ENCODE data around the gene ANKS1B. TPM values are rescaled to one million over a fixed set of nuclear protein-coding genes. Genes with fewer than 3 reads are reported as not detected.

Gene ANKS1B
- total RNA-seq, 1 experiment from 2014 or later: 0.54 TPM

- ChIA-PET RAD21 (ENCODE audit: low non-redundant PET in 1 of 2, low total read pairs in 2 of 2, uncharacterized antibody in 2 of 2, unreplicated experiment in 2 of 2) (no interaction called here), CTCF (no interaction called here), POLR2A (no interaction called here)
- Histone ChIP-seq H2AFZ (ENCODE audit: low read depth, low read length, poor library complexity, severe bottlenecking) (no peak overlapping the region), H4K20me1 (ENCODE audit: insufficient read depth) (no peaks in the 10 kb centered on the region; the same call in 1 of the 2 replicates), H3K79me2 (ENCODE audit: insufficient read depth, low read length) (no peaks in the 10 kb centered on the region), H3K9ac (ENCODE audit: low read length) (no peak overlapping the region), H3K36me3 (ENCODE audit: control insufficient read depth in 1 of 2, insufficient read depth in 2 of 2, low read length in 2 of 2) (no peaks in the 10 kb centered on the region), H3K4me3 (replicated peaks in 1 of 2; ENCODE audit: low read depth in 1 of 2, low read length in 2 of 2) (no peak overlapping the region), H3K9me2 (ENCODE audit: insufficient read depth) (no peaks in the 10 kb centered on the region), H3K4me1 (ENCODE audit: control insufficient read depth in 1 of 2, insufficient read depth in 2 of 2, low read length in 2 of 2) (no peaks in the 10 kb centered on the region), H3K9me3 (ENCODE audit: control insufficient read depth in 1 of 2, insufficient read depth in 1 of 2, low read depth in 1 of 2, low read length in 2 of 2) (no peaks in the 10 kb centered on the region), H3K27ac (ENCODE audit: low read depth, low read length) (no peak overlapping the region), H3K4me2 (ENCODE audit: low read length) (no peak overlapping the region), H3K27me3 (ENCODE audit: insufficient read depth, low read length) (peaks cover 3% of the 10 kb centered on the region; the same call in 1 of the 2 replicates)
- ATAC-seq (no peak), DNase-seq (ENCODE audit: low read depth, low spot score) (no peak)
- TF ChIP-seq FOSL1 (IDR thresholded peaks at IDR 0.05; ENCODE audit: low read depth) (no peak), CEBPB (IDR thresholded peaks at IDR 0.05; ENCODE audit: low read depth) (no peak), ZBTB33 (IDR thresholded peaks at IDR 0.05; ENCODE audit: extremely low read depth, insufficient replicate concordance, low read length) (no peak), SP1 (IDR thresholded peaks at IDR 0.05; ENCODE audit: low read depth) (no peak), CBX3 (IDR thresholded peaks at IDR 0.05; ENCODE audit: low read depth) (no peak), EGR1 (IDR thresholded peaks at IDR 0.05; ENCODE audit: low read depth) (no peak), ELF1 (IDR thresholded peaks at IDR 0.05; ENCODE audit: borderline replicate concordance, low read depth) (no peak), POLR2AphosphoS5 (IDR thresholded peaks at IDR 0.05; ENCODE audit: low read depth, low read length) (no peak)
- no TSS peak for BruUV-seq (replicated peaks)
- intact Hi-C loops (cut with micrococcal nuclease): no loop called here
These were observed 238.8 kb downstream of the ANKS1B start for GRCh38 chr12:99745895-99746294.

GRCh38 chr12:99745121-99745520 lies 239.6 kb downstream of the ANKS1B start:
- no peaks in the 10 kb centered on the region for H3K36me3 ChIP-seq (ENCODE audit: control insufficient read depth in 1 of 2, insufficient read depth in 2 of 2, low read length in 2 of 2)
- no peak overlapping the region for H3K9ac ChIP-seq (ENCODE audit: low read length)
- RAD21 ChIA-PET (ENCODE audit: low non-redundant PET in 1 of 2, low total read pairs in 2 of 2, uncharacterized antibody in 2 of 2, unreplicated experiment in 2 of 2): no interaction called here
- H3K4me3 ChIP-seq (replicated peaks in 1 of 2; ENCODE audit: low read depth in 1 of 2, low read length in 2 of 2): no peak overlapping the region
- H3K4me2 ChIP-seq (ENCODE audit: low read length): no peak overlapping the region
- CTCF ChIA-PET: no interaction called here
- ATAC-seq (no peak), DNase-seq (ENCODE audit: low read depth, low spot score) (no peak)
- no peaks in the 10 kb centered on the region for H3K79me2 ChIP-seq (ENCODE audit: insufficient read depth, low read length)
- no TSS peak for BruUV-seq (replicated peaks)
- intact Hi-C loops (cut with micrococcal nuclease): no loop called here
- no peak overlapping the region for H3K27ac ChIP-seq (ENCODE audit: low read depth, low read length)
- no peaks in the 10 kb centered on the region for H3K9me3 ChIP-seq (ENCODE audit: control insufficient read depth in 1 of 2, insufficient read depth in 1 of 2, low read depth in 1 of 2, low read length in 2 of 2)
- peaks cover 3% of the 10 kb centered on the region; the same call in 1 of the 2 replicates for H3K27me3 ChIP-seq (ENCODE audit: insufficient read depth, low read length)
- no peaks in the 10 kb centered on the region for H3K9me2 ChIP-seq (ENCODE audit: insufficient read depth)
- H2AFZ ChIP-seq (ENCODE audit: low read depth, low read length, poor library complexity, severe bottlenecking): no peak overlapping the region
- H3K4me1 ChIP-seq (ENCODE audit: control insufficient read depth in 1 of 2, insufficient read depth in 2 of 2, low read length in 2 of 2): no peaks in the 10 kb centered on the region
- POLR2A ChIA-PET: no interaction called here
- H4K20me1 ChIP-seq (ENCODE audit: insufficient read depth): no peaks in the 10 kb centered on the region
- TF ChIP-seq MAX (IDR thresholded peaks at IDR 0.05): no peak
- no peak for TF ChIP-seq RAD21 (IDR thresholded peaks at IDR 0.05; ENCODE audit: low read depth)
- no peak for TF ChIP-seq CEBPB (IDR thresholded peaks at IDR 0.05; ENCODE audit: low read depth)
- TF ChIP-seq ZBTB33 (IDR thresholded peaks at IDR 0.05; ENCODE audit: extremely low read depth, insufficient replicate concordance, low read length): no peak
- TF ChIP-seq FOSL1 (IDR thresholded peaks at IDR 0.05; ENCODE audit: low read depth): no peak
- TF ChIP-seq ZNF274 (IDR thresholded peaks at IDR 0.05; ENCODE audit: low read depth, low read length): no peak
- TF ChIP-seq REST (IDR thresholded peaks at IDR 0.05; ENCODE audit: low read depth): no peak
- TF ChIP-seq SP1 (IDR thresholded peaks at IDR 0.05; ENCODE audit: low read depth): no peak
- no peak for TF ChIP-seq SIN3A (IDR thresholded peaks at IDR 0.05; ENCODE audit: low read depth)
- no peak for TF ChIP-seq ZFX (IDR thresholded peaks at IDR 0.05)

All from HCT116 (cell line).